Right renal pelvis (tissue), 4 donors: ENCODE results near the gene ZBTB32. TPM values are rescaled to one million over a fixed set of nuclear protein-coding genes. Genes with fewer than 3 reads are reported as not detected.

Experiments used
- DNase-seq, 4 donors: peaks; one replicate each; pipeline ENCODE4 v3.0.0-alpha.2; 2013; ENCODE audit warnings: low read depth in 4 of 4, low spot score in 3 of 4, missing footprints in 1 of 4
- polyA plus RNA-seq, 4 donors: library from polyadenylated mRNA; unstranded; fragments of 120-200 nt; gene quantifications; one replicate each; pipeline ENCODE4 v1.2.1, GENCODE V29; 2013; ENCODE audit not compliant: insufficient read length in 4 of 4

The ZBTB32 gene
- polyA plus RNA-seq, 4 donors: 0.37 to 0.51 (median 0.42) TPM; not detected in 1

GRCh38 chr19:35693835-35694599 lies 10.3 kb upstream of the ZBTB32 start:
- DNase-seq: peak; percentile 71 to 75 (median 72)

GRCh38 chr19:35695895-35696422 lies 8.4 kb upstream of the ZBTB32 start:
- no peak for DNase-seq

- DNase-seq: no peak
Observed at GRCh38 chr19:35696835-35697234, 7.5 kb upstream of the ZBTB32 start.

- DNase-seq: peak; percentile 87 to 92 (median 90)
Observed at GRCh38 chr19:35702223-35703012, 1.9 kb upstream of the ZBTB32 start.

GRCh38 chr19:35703343-35703742 lies 1.0 kb upstream of the ZBTB32 start:
- no peak for DNase-seq

GRCh38 chr19:35708391-35708790 lies 4.0 kb downstream of the ZBTB32 start:
- DNase-seq: no peak

GRCh38 chr19:35710784-35711723 lies 6.7 kb downstream of the ZBTB32 start:
- no peak for DNase-seq

- DNase-seq: no peak
Observed at GRCh38 chr19:35712567-35713505, 8.5 kb downstream of the ZBTB32 start.

- DNase-seq: no peak
Observed at GRCh38 chr19:35713506-35713850, 9.1 kb downstream of the ZBTB32 start.

GRCh38 chr19:35713904-35714495 lies 9.6 kb downstream of the ZBTB32 start:
- no peak for DNase-seq

GRCh38 chr19:35714601-35715354 lies 10.4 kb downstream of the ZBTB32 start:
- DNase-seq: no peak

GRCh38 chr19:35715355-35715809 lies 11.0 kb downstream of the ZBTB32 start:
- no peak for DNase-seq

GRCh38 chr19:35715981-35716800 lies 11.8 kb downstream of the ZBTB32 start:
- DNase-seq: peak in 1 of 4 donors; percentile 23

GRCh38 chr19:35716801-35717664 lies 12.7 kb downstream of the ZBTB32 start:
- DNase-seq: peak; percentile 87 to 93 (median 91)

GRCh38 chr19:35717665-35718344 lies 13.4 kb downstream of the ZBTB32 start, which contains the start of gene KMT2B:
TSS of gene KMT2B (plus strand) at chr19:35718003. CDS start at chr19:35718019, 16 bp downstream.
- no peak for DNase-seq
